Activated CD4-positive, alpha-beta T cell treated with anti-CD3 and anti-CD28 coated beads for 48 hours (primary cell): Measurements from ENCODE around the gene TTC32.

ENCODE experiments used
- DNase-seq: peaks from one replicate; pipeline ENCODE4 v3.0.0-alpha.2; 2020

The TTC32 gene

DNA sequence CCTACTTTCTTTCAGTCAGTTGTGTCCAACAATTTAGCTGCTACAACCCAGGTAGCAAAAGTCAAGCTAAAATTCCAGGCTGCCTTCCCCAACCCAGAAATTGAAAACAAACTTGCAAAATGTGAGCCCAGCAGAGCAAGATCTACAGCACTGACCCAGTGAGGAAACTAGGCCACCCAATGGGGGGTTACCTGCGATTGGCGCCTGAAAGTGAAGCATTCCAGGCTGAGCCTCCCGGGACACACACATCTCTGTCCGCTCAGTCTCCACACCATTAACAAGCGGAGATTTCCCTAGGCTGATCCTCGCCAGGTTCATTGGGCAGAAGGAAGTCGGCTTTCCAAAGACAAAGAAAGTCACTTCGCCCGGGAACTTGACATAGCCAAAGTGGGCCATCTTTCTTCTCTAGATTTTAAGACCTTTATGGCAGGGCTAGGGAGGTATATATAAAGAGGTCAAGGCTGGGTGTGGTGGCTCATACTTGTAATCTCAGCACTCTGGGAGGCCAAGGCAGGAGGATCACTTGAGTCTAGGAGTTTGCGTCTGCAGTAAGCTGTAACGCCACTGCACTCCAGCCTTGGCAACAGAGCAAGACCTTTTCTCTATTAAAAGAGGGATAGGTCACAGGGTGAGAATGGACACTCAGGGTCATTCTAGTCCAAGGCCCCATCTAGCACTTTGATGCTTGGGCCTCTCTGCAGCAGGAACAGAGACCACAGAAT is 53.6 kb downstream of the TTC32 start:
- no peak for DNase-seq

DNA sequence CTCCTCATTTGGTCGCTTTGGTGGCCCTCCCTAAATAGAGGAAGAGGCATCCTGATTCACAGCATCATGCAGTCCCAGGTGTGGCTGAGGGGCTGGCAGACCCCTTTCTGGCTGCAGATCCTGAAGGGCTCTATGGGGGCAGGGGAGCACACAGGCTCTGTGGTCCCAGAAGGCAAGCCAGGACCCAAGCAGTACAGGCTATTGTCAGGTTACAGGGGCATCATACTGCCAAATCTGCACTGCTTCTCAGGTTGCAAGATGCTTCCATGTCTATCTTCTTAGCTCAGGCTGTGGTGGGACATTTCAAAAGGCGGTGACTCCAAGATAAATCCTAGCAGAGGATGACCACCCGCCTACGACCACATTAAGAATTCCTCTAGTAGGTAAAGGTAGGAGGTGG is 54.3 kb downstream of the TTC32 start:
- no peak for DNase-seq
